ENCODE data around the gene DDOST.

DNA sequence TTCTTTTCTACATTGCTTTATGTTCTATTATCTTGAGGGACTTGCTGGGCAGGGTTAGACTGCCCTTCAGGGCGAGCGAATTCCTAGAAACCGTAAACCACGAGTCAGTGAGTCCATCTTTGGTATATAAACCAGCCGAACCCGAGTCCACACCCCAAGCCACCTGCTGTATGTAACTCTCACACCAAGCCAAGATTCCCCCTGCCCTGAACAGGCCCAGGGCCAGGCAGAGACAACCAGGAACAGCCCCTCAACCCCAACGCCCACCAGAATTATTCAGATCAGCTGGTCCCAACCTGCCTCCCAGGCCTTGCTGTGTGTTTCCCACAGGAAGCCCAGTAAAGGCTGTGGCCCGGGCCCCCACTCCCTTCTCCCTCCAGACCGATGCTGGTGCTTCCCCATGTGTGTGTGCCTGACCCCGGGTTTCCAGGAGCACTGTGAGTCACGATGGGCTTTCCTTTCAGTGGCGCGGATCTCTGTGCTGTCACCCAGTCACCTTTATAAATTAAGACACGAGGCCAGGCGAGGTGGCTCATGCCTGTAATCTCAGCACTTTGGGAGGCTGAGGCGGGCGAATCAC lies 39.6 kb upstream of the DDOST start:
- TF ChIP-seq, protein P1, sequence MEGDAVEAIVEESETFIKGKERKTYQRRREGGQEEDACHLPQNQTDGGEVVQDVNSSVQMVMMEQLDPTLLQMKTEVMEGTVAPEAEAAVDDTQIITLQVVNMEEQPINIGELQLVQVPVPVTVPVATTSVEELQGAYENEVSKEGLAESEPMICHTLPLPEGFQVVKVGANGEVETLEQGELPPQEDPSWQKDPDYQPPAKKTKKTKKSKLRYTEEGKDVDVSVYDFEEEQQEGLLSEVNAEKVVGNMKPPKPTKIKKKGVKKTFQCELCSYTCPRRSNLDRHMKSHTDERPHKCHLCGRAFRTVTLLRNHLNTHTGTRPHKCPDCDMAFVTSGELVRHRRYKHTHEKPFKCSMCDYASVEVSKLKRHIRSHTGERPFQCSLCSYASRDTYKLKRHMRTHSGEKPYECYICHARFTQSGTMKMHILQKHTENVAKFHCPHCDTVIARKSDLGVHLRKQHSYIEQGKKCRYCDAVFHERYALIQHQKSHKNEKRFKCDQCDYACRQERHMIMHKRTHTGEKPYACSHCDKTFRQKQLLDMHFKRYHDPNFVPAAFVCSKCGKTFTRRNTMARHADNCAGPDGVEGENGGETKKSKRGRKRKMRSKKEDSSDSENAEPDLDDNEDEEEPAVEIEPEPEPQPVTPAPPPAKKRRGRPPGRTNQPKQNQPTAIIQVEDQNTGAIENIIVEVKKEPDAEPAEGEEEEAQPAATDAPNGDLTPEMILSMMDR (IDR thresholded peaks at IDR 0.05): no peak
- TF ChIP-seq POLR2A (IDR thresholded peaks at IDR 0.05): no peak

All from body of pancreas (tissue), 4 donors.